HG03558 (cell line): ENCODE results near the gene FOXC2.

Experiments
- ATAC-seq: cut with Tn5 transposase; IDR thresholded peaks from one replicate; pipeline ENCODE4 v1.9.1; 2021; ENCODE audit warnings: moderate number of reproducible peaks; ENCODE audit not compliant: unreplicated experiment; ENCODE audit errors: extremely low read depth

The FOXC2 gene

GRCh38 chr16:86571530-86571915 is 4.9 kb downstream of the FOXC2 start:
- no peak for ATAC-seq

DNA sequence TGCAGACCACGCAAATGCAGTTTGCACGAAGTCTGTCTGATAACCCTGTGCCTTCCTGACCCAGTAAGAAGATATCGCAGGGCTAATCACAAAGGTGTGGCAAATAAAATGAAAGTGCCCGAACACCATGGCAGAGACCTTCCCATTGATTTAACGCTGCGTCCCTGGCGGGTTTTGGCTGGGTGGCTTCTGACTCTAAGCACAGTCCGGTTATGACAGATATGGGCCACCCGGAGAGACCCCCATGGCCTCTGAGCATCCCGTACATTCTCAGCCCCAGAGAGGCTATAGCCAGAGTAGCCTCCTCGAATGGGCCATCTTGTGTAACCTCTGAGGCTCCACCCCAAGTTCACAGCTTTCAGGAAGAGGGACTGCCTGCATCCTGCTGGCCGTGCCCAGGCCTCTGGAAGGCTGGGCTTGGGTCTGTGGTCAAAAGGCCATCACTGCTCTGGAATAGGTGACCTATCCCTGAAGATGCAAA is 5.5 kb downstream of the FOXC2 start:
- ATAC-seq = no peak

DNA sequence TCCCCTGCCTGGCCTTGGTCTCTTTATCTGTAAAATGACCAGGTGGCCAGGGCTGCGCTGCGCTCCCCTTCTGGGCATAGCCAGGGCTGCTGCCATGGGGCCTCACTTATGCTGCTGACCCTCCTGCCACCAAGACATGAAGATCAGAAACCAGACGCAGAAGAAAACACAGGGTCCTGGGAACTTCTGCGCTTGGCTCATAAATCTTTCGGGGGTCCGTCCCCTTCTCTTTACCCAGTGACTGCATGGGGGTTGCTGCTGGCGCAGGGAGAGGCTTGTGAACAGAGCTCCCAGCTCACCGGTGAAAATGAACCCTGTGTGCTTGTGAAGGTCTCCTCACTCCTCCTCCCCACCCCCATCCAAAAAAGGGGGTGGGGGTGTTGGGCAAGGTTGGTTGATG is 6.0 kb downstream of the FOXC2 start:
- no peak for ATAC-seq

DNA sequence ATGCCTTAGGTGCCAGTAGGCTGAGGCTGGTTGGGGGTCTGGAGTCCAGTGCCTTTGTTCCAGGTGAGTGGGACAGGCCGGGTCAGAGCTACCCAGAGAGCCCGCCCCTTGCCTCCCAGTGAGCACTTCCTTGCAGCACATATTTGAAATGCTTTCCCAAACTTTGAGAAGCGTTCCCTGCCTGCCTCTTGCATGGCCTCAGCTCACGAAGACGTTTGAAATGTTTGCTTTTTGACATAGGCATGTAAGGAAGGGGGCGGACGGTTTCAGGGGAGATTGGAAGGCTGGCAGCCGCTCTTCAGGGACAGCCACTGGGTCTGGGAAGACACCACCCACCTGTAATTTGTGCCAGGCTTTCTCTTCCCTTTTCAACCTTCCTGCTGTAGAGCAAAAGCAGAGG is 6.6 kb downstream of the FOXC2 start:
- ATAC-seq = no peak

DNA sequence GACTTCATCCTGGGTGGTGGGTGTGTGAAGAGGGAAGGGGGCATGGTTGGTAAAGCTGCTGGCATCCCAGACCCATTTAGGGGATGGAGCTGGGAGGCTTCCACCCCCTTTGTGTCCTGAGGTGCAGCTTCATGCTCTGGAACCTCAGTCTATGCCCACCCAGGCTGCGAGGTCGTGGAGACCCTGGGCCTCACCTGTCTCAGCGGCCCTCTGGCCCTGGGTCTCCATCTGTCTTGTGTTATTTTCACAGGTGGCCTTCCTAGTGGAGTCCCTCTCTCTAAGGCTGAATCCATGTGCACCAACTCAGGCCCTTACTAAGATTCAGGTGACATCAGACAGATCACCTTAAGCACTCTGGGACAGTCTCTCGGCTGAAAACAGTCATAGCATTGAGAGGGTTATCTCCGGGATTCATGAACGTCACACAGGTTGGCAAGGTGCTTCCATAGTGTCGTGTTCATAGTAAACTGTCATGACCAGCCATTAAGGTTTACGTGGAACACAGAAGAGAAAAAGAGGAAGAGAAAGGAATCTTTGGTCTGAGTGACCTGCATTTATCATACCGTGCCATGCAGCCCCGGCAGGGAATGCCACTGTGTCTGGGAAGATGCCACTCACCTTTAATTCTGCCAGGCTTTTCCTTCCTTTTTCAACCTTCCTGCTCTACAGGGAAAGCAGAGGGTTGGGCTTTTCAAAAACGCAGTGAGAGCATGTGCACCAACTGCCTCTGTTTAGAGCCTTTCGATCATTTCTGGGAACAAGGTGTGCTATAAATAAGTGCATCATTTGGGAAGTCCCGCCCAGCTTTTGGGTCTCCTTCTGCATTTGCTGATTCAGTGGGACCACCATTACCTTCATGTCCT is 7.2 kb downstream of the FOXC2 start:
- ATAC-seq = no peak

GRCh38 chr16:86574646-86575045 is 8.0 kb downstream of the FOXC2 start:
- no peak for ATAC-seq

DNA sequence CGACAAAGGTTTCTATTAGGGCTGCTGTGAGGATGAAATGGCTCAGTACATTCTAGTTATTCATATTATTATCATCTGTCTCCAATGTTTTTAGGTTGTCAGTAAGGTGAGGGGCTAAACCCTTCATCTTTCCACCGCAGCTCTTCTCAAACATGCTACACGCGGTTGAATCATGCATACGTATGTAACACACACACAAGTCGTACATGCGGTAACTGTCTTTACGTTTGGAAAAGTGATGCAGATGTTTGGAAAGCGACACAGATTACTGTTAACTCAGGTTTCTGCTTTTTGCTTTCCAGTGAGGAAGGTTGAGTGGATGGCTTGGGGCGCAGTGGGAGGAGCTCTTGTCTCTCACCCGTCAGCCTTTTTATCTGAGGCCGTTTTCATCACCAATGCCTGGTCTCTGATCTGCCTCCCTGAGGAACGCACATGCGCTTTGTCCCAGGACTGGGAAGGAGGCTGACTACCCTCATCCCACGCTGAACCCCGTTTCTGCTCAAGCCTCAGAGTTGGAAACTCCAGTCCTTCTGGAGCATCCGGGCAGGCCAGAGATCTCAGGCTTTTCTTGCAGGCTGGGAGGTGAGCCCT is 8.6 kb downstream of the FOXC2 start:
- ATAC-seq = no peak

DNA sequence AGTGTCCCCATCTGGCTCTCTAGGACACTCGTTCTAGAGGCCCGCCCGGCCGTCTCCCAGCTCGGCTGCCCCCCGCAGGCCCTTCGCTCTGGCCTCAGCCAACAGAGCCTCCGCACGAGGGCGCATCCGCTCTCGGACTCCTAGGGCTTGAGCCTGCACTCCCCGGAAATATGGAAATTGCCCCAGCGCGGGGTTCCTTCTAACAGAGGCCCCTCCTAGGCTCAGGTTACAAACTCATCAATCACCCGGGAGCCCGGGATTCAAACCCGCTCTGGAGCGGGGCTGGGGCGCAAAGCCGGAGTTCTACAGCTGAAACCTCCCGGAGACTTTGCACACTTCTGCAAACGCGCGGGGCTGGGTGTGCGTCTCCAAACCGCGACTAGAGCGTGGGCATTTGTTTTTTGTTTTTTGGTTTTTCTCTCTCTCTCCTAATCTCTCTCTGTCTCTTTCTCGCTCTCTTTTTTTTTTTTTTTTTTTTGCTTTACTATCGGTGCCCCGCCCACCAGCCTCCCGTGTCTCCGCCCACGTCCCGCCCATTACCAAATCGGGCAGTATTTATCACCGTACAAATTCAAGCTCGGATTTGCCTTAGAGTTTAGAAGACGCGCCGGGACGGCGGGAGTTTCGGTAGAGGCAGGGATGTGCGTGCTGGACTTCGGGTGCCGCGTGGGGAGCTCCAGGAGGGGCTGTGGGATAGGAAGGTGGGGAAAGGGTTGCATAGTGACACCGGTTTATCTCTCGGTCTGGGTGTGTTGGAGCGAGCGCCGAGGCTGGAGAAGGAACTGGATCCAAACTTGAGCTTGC is 9.3 kb downstream of the FOXC2 start:
- ATAC-seq = no peak

DNA sequence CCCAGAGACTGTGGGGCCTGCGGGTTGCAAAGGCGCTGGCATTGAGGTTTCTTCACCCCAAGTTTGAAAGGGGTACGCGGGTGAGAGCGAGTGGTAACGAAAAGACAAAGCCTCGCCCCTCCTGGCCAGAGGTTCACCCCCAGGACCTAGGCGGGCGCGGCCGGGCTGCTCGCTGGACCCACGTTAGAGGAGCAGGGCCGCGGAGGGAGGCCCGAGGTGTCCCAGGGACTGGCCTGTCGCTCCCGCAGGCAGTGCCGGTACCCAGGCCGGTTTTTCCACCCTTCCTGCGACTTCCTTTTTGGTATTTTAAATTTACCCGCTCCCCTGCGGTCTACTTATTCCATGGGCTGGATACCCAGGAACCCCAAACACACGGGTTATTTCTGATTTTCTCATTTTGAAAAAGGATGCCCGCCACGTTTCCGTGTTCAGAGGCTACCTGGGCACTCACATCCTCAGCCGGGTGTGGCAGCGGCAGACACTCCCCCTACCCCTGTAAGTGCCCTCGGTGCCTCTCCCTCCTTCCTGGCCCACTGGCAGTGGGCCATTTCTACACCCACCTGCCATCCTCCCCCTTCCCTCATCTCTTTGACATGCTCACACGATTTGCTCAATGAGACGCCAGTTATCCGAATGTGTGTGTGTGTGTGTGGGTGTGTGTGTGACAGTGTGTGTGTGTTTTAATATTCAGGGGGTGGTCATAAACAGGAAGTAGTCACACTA is 10.1 kb downstream of the FOXC2 start:
- no peak for ATAC-seq

DNA sequence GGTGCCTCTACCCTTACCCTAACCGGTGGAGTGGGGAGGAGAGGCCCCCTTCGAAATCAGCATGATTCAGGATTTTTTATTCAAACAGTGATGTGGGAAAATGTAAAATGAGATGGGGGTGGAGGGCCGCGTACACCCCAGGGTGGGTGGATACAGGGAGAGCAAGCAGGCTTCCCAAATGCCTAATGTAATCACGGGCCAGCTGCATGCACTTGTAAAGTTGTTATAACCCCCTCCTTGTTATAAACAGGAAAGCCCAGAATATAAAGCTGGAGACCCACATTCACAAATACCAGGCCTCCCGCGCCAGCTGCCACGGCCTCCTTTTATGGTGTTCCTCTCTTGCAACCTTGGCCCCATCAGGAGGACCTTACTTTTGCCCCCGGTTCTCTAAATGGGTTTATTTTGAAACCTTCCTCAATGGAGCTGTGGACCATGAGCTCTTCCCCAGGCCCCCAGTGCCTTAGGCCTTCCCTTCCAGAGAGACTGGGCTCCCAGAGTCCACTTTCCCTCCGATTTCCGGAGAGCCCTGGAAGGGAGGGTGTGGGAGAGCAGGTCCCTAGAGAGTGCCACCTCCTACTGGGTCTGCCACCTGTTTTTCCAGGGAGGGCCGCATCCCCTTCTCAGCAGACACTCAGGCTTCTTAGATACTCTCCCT is 10.8 kb downstream of the FOXC2 start:
- no peak for ATAC-seq

- ATAC-seq = no peak
These were observed 11.5 kb downstream of the FOXC2 start, which contains the start of gene FOXL1 for GRCh38 chr16:86578061-86578599. Gene FOXL1, plus strand, starts transcription at chr16:86578549. Its CDS starts 175 bp downstream, at chr16:86578724.

DNA sequence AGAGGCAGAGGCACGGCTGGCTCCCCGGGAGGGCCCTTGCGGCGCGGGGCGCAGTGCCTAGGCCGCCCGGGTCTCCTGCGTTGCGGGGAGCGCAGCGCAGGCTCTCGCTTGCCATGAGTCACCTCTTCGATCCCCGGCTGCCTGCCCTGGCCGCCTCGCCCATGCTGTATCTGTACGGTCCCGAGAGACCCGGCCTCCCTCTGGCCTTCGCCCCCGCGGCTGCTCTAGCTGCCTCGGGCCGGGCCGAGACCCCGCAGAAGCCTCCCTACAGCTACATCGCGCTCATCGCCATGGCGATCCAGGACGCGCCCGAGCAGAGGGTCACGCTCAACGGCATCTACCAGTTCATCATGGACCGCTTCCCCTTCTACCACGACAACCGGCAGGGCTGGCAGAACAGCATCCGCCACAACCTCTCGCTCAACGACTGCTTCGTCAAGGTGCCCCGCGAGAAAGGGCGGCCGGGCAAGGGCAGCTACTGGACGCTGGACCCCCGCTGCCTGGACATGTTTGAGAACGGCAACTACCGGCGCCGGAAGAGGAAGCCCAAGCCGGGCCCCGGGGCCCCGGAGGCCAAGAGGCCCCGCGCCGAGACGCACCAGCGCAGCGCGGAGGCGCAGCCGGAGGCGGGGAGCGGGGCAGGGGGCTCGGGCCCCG is 12.1 kb downstream of the FOXC2 start:
- no peak for ATAC-seq

DNA sequence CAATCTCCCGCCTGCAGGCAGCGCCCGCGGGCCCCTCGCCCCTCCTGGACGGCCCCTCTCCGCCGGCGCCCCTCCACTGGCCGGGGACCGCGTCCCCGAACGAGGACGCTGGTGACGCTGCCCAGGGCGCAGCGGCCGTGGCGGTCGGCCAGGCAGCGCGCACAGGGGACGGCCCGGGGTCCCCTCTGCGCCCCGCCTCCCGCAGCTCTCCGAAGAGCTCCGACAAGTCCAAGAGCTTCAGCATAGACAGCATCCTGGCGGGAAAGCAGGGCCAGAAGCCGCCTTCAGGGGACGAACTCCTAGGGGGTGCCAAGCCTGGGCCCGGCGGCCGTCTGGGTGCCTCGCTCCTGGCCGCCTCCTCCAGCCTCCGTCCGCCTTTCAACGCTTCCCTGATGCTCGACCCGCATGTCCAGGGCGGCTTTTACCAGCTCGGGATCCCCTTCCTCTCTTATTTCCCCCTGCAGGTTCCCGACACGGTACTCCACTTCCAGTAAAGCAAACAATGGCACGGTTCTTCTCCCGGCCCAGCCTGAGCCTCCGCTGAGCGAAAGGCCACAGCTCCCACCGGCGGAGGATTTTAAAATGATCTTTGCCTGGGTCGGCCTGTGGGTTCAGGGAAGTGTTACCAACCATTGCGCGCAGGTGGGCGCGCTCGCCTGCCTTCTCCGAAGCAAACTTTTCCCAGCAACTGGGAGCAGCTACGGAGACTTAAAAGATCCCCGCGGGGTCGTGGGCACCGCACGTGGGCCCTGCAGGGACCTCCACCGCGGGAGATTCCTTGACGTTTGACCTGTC is 12.8 kb downstream of the FOXC2 start:
- no peak for ATAC-seq

DNA sequence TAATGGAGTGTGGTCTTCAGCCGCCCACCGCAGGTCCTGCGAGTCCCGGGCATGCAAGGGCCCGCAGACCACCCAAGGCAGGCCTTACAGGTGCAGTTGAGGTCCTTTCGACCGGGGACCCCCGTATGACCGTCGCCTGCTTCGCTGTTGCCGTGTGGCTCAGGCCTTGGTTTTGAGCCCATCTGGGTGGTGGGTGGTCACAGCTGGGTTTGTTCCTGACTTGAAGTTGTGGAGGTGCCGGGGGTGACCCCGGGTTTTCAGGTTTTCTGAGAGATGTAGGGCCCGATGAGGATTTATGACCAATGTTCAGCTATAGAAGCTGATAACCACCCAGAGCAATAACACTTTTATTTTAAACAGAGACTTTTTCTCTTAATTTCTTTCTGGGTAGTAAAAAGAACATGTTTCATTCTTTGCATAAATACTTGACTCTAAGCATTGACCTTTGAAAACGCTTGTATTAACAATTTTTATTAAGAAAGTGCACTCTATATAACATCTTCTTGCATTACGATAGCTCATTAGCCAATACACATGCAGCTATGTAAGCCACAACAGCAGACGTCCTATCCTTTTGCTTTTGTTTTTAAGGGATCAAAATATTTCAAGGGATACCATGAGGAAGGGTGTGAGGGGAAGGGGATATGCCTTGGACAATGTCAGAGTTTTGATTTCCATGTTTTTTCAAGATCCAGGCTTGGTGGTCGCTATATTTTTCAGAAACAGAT is 13.6 kb downstream of the FOXC2 start:
- ATAC-seq = no peak

DNA sequence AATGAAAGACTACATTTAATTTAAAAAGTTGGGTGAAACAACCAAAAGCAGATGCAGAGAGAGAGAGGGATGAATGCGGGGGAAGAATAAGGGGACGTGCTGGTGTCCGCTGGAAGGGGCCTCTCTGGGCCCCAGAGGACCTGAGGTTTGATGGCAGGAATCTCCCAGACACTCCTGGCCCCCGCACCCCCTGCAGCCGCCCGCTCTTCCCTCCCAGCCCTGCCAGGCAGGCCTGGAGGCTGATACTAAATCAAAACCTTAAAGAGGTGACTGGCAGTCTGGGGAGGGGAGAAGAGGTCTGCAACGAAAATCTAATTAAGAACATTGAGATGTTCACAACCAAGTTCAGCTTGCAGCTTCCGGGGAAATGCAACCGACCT is 14.2 kb downstream of the FOXC2 start:
- ATAC-seq = no peak

DNA sequence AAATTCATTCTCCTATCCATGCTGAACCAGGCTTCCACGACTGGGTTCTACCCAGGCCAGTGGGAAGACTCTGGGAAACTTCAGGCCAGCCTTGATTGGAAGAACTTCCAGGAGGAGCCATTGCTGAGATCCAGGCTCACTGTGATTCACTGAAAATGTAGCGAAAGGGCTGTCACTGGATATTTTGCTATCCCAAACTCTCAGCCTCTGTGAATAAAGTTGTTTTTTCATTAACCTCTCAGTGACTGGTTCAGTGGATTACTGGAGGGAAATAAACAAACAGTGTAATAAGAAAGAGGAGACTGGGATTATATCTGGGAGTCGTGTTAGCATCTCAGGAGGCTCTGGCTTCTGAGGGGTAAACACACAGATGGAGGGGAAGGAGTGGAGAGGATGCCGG is 14.8 kb downstream of the FOXC2 start:
- ATAC-seq = no peak

- ATAC-seq = no peak
These were observed 17.5 kb downstream of the FOXC2 start for GRCh38 chr16:86584071-86584685.
